HG02970 (cell line): Measurements from ENCODE around the gene BSND.
A peak's percentile ranks its signal among the peaks of the same experiment; 100 is the strongest.
"Not testable (repeated sequence)": the region's sequence is repeated elsewhere in the genome, so short reads cannot be mapped to it uniquely, and the experiment has no call there.

Experiments used
- ATAC-seq: cut with Tn5 transposase; IDR thresholded peaks from one replicate; pipeline ENCODE4 v1.9.1; 2021; ENCODE audit warnings: mild to moderate bottlenecking, moderate library complexity, moderate number of reproducible peaks; ENCODE audit not compliant: unreplicated experiment, low FRiP score

BSND gene

GRCh38 chr1:54998677-54999076, at the start of gene BSND:
BSND (plus strand) TSS chr1:54998933; CDS start chr1:54999187, 254 bp downstream.
- no peak for ATAC-seq

DNA sequence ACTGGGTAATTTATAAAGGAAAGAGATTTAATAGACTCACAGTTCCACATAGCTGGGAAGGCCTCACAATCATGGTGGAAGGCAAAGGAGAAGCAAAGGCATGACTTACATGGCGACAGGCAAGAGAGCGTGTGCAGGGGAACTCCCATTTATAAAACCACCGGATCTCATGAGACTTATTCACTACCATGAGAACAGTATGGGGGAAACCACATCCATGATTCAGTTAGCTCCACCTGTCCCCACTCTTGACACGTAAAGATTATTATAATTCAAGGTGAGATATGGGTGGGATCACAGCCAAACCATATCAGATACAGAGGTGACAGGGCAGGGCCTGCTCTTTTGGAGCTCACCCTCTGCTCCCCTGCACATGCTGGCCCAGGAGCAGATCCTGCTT, 49.7 kb upstream of the BSND start:
- ATAC-seq, result no peak

DNA sequence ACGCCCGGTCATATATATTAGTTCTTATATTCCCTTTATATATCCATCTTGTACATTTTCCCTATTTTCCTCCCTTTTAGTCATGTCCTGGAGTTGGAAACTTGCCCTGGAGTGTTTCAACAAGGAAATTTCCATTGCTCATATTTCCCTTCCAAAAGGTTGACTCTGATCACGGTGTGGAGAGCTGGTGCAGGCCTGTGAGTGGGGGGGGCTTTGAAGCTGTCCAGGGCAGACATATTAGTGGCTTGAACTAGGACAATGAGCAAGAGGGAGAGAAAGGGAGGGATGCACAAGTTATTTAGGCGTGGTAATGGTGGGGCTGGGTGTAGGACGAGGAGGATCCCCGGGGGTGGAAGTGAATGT, 48.7 kb upstream of the BSND start:
- ATAC-seq, result no peak

- ATAC-seq, result no peak
These were observed 48.2 kb upstream of the BSND start for GRCh38 chr1:54950369-54951163.

DNA sequence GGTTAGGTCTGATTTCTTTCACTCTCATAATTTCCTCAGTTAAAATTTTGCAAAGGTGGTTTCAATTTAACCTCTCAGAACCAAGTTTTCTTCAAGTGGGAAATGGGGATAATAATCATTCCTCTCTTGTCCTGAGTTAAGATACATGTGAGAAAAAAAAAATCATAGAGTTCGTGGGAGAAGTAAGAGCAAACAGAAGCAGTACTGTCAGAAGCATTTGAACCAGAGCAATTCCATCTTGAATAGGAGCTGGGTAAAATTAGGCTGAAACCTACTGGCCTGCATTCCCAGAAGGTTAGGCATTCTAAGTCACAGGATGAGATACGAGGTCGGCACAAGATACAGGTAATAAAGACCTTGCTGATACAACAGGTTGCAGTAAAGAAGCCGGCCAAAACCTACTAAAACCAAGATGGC, 46.9 kb upstream of the BSND start:
- ATAC-seq, result no peak

GRCh38 chr1:54952950-54953718, 45.6 kb upstream of the BSND start:
- ATAC-seq, result no peak

DNA sequence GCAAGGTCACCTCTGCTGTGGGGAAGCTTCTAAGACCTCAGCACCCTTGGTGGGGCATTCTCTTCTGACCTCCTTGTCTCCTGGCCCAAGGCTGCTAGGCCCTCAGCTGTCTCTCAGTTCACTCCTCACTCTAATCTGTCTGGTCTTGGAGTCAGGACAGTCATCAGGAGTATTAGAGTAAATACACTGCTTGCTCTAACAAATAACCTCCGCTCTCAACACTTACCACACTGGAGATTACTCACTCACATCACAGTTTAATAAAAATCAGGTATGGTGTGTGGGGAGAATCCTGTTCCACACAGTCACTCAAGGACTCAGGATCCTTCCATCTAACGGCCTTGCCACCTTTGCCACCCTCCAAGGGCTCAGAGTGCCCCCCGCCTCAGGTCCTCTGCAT, 44.9 kb upstream of the BSND start:
- ATAC-seq, result no peak

DNA sequence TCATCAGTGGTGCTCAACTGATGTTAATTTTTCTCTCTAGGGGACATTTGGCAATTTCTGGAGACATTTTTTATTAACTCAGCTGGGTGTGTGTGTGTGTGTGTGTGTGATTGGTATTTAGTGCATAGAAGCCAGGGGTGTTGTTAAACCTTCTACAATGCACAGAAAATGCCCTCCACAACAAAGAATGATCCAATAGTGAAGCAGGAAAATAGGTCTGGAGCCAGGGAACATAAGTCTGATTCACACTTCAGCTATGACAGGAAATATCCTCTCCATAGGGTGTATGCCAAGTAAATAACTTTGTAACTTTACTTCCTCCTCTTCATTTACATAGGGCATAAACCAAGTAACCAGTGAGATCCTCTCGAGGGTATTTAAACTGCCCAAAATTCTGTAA, 43.4 kb upstream of the BSND start:
- no peak for ATAC-seq

DNA sequence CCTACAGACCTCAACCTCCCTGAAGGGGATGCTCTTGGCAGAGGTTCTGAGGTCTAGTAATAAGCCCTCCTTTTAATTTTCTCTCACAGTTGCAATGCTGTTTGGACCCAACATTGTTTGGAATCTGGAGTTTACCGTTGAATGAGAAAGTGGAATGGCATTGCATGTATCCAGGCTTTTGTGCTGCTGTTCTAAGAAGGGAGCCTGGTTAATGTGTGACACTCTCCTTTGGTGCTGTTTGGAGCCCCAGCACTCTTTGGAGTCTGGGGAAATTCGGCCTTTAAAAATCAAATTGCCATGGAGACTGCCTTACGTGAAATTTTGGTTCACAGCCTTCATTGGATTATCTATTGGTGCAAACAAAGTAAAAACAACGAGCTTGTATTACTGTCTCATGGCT, 42.0 kb upstream of the BSND start:
- ATAC-seq, result no peak

GRCh38 chr1:54959241-54959640, 39.5 kb upstream of the BSND start:
- no peak for ATAC-seq

GRCh38 chr1:54962612-54963395, 35.9 kb upstream of the BSND start:
- no peak for ATAC-seq

GRCh38 chr1:54963829-54964228, 34.9 kb upstream of the BSND start:
- not testable (repeated sequence) for ATAC-seq

DNA sequence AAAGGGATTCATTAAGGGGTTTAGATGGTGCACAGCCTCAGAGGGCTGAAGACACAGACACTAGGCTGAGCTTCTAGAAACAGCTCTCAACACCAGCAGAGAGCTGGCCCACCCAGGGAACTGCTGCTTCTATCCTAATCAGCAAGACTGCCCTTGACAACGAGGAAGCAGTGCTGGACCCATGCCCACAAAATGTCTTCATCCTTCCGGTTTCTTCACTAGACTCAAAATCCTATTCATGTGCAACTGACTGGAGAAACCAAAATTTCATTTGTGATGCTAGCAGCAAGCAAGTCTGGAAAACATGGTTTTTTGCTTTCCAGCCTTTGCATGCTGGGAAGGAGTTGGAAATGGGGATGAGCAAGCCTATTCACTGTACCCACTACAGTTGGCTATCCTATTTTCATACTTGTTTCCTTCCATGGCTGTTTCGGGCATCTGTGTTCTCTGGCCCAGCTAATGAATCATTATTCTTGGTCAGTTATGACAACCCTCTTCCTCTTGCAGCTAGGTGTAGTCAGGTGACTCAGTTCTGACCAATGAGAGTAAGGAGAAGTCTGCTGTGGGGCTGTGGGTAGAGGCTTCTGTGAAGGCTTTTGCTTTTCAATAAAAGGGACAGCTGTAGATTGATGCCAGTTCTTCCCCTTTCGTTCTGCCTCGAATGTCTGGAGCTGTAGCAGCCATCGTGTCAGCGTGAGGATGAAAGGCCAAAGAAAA, 33.0 kb upstream of the BSND start:
- peak; percentile 82 for ATAC-seq

DNA sequence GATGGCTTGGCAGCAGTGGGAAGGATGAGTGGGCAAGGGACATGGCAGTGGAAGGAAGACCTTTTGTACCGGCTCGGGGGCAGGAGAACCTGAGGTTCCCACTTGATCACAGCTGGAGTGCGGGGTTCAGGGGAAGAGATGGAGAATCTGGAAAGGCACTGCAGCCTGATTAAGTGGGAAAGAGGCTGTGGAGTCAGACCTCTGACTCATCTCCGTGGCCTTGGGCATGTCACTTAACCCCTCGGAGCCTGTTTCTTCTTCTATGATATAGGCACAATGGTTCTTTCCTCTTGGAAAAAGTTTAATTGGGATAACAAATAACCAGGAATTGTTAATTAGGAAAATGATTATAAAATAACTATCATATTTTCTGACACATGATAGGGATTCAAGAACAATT, 31.4 kb upstream of the BSND start:
- ATAC-seq, result no peak

DNA sequence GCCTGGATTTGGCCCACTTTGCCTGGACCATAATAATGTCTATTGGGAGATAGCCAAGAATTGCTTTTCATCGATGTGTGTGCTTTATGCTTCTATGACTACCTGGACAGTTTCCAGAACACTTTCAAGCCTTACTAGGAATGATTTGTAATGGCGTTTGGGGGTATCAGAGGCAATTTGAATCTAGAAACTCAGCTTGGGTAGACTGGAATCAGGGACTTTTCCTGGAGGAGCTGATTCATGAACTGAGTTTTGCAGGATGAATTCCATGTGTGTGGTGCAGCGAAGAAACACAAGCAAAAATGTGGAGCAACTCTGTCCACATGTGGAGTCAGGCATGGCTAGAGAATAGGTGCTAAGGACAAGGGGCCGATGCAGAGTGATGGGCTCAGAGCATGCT, 30.2 kb upstream of the BSND start:
- no peak for ATAC-seq

DNA sequence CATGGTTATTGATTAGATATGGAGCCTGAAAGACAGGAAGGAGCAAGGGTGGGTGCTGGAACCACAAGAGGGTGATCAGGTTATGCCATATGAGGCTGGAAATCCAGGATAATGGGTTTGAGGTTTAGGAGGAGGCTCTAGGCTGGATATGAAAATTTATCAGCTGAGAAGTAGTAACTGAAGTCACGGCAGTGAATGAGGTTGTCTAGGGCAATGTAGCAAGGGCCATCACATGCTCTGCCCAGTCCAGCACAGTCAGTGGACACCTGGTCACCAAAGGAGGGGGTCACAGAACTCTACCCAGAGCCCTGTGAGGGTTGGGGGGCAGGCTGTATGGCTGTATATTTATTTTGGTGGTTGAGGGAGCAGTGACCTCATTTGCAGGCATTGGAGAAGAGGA, 28.9 kb upstream of the BSND start:
- no peak for ATAC-seq

- ATAC-seq, result no peak
These were observed 27.8 kb upstream of the BSND start for GRCh38 chr1:54970901-54971300.

- ATAC-seq, result peak; percentile 60
These were observed 27.4 kb upstream of the BSND start for GRCh38 chr1:54971317-54971791.

GRCh38 chr1:54972436-54972835, 26.3 kb upstream of the BSND start:
- no peak for ATAC-seq

- ATAC-seq, result no peak
These were observed 25.4 kb upstream of the BSND start for GRCh38 chr1:54973205-54973921.
